Measurements from ENCODE around the gene PAX2.
"Not testable (repeated sequence)": the region's sequence is repeated elsewhere in the genome, so short reads cannot be mapped to it uniquely, and the experiment has no call there.

Gene PAX2

GRCh38 chr10:100744987-100745881, at the start of gene PAX2:
Gene PAX2, plus strand, starts transcription at chr10:100745582. Its CDS starts 679 bp downstream, at chr10:100746261.
- peak; percentile 42 for DNase-seq

DNA sequence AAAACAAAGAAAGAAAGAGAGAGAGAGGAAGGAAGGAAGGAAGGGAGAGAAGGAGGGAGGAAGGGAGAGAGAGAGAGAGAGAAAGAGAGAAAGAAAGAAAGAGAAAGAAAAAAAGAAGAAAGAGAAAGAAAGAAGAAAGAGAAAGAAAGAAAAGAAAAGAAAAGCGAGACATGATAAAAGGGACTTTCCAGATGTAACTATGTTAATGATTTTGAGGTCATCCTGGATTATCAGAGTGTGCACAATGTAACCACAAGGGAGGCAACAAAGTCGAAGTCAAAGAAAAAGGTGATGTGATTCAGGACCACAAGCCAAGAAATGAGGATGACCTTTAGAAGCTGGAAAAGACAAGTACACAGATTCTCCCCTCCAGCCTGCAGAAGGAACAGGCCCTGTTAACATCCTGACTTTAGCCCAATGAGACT, 48.9 kb upstream of the PAX2 start:
- DNase-seq, result no peak

DNA sequence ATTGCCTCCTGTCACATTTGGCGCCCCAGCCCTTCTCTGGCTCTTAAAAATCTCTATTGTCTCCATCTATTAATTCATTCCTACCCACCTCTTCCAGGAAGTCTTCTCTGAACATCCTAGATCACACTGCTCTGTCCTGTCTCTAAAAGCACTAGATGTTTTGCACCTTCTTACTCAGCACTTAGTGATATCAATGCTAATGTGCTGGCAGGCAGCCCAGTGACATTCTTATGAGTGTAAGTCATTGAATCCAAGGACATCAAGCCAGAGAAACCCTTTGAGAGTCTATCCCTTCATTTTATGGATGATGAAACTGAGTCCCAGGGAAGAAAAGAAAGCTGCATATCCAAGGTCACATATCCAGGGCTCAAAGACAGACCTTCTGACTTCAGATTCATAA, 48.3 kb upstream of the PAX2 start:
- peak; percentile 43 for DNase-seq

- no peak for DNase-seq
Measured at GRCh38 chr10:100697631-100698030, 47.8 kb upstream of the PAX2 start.

DNA sequence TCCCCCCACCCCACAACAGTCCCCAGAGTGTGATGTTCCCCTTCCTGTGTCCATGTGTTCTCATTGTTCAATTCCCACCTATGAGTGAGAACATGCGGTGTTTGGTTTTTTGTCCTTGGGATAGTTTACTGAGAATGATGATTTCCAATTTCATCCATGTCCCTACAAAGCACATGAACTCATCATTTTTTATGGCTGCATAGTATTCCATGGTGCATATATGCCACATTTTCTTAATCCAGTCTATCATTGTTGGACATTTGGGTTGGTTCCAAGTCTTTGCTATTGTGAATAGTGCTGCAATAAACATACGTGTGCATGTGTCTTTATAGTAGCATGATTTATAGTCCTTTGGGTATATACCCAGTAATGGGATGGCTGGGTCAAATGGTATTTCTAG, 43.7 kb upstream of the PAX2 start:
- DNase-seq, result not testable (repeated sequence)

DNA sequence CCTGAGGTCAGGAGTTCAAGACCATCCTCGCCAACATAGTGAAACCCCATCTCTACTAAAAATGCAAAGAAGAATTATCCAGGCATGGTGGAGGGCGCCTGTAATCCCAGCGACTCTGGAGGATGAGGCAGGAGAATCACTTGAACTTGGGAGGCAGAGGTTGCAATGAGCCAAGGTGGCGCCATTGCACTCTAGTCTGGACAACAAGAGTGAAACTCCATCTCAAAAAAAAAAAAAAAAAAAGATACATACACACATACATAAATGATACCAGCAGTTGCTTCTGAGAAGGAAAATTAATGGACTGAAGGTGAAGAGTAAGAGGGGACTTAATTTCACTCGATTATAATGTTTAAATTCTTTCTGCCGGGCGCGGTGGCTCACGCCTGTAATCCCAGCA, 40.2 kb upstream of the PAX2 start:
- DNase-seq, result no peak

GRCh38 chr10:100707261-100707848, 38.0 kb upstream of the PAX2 start:
- no peak for DNase-seq

DNA sequence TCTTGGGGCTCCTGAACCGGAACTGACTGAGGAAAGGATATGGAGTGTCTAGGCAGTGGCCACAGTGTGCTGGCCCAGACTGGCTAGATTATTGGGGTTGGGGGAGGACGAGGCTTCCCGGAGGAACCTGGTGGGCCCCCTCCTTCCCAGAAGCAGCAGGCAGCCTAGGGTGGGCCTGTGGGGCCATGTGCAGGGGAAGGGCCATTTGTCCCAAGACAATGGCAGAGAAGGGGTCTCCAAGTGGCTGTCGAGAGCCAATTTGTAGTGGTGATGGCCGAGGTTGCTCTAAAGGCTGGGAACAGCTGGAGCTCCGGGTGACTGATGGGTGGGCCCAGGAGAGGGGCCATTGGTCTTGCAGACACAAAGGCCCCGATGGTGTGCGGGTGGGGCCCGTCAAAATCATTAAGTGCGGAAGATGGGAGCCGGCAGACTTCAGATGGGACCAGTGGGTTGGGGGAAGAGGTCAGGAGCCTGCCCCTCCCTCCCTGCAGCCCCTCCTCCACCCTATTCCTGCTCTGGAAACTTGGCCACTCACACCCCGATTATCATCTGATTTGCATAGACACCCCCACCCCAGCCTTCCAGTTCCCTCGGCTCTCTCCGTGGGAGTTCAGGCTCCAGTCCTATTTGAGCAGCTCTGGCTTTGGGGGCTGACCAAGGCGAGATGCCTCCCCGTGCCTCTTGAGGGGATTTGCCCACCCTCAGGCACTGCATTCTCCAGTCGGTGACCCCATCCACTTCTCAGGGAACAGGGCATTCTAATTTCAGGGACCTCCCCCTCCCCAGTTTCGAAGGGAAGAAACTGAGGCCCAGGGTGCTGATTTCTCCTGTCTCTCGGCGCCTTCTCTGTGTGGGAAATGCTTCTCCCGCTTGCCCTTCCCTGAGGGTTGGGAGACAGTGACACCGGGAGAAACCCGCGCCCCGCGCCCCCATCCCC, 36.0 kb upstream of the PAX2 start:
- no peak for DNase-seq

GRCh38 chr10:100710151-100710871, 35.1 kb upstream of the PAX2 start:
- no peak for DNase-seq

DNA sequence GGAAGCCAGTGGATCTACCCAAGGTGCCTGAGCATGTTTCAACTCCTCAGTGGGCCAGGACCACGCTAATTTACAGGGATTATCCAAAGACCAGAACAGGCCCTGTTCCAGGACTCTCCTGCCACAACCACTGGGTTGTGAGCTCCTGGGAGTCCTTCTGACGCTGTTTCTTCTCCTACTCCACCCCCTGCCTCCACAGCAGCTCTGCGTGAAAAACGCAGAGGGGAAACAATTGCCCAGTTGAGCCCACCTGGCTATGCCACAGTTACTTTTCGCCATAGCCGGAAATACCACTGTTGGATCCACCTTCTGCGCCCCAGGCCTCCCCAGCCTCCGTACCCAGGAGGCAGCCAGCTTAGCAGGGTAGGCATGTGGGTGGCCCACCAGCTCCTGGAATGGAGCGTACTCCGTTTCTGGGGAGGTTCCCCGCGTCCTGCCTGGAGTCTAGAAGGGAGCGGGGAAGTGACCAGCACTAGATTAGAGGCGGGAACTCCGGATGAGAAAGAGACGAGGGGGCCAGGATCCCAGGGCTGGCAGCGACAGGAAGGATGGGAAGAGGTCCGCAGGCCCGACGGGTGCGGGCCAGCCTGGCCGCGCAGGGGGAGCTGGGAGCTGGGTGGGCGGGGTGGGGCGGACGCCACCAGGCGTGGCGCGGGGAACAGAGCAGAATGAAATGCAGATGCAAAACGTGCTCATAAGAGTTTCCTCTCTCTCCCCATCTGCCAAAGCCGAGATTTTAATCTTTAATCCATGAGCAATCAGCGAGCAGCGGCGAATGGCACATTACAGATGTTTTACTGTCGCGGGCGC, 32.1 kb upstream of the PAX2 start:
- DNase-seq, result no peak

GRCh38 chr10:100713859-100714565, 31.4 kb upstream of the PAX2 start:
- no peak for DNase-seq

DNA sequence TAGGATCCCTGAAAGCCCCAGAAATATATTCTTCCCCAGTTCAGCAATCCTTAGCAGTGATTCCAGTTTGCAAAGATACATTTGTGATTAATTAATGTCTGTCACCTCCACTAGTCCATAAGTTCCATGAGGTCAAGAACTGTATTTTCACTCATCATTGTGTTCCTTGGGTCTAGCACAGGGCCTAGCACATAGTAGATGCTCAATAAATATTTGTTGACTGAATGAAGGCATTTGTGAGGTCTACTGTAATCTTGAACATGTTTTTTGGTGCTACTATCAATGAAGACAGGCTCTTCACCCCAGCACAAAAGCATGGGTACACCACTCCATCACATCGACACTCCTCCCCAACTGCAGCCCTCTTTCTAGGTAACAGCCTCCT, 30.8 kb upstream of the PAX2 start:
- no peak for DNase-seq

GRCh38 chr10:100715101-100715444, 30.3 kb upstream of the PAX2 start:
- DNase-seq, result no peak

- no peak for DNase-seq
Measured at GRCh38 chr10:100715445-100716385, 29.7 kb upstream of the PAX2 start.

DNA sequence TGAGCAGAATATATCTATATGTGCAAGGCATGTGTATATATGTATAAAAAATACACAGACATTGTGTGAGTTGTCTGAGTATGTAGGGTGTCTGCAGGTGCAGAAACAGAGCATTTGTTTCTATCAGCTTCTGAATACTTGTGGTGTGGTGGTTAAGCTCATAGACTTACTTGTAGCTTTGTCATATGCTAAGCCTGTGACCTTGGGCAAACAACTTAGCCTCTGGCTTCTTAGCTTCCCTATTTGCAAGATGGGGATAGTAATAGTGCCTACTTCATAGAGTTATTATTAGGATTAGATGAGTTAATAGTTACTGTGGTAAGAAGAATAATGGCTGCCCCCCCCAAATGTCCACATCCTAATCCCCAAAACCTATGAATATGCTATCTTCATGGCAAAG, 28.2 kb upstream of the PAX2 start:
- DNase-seq, result no peak

- DNase-seq, result no peak
Measured at GRCh38 chr10:100718197-100718742, 27.1 kb upstream of the PAX2 start.

DNA sequence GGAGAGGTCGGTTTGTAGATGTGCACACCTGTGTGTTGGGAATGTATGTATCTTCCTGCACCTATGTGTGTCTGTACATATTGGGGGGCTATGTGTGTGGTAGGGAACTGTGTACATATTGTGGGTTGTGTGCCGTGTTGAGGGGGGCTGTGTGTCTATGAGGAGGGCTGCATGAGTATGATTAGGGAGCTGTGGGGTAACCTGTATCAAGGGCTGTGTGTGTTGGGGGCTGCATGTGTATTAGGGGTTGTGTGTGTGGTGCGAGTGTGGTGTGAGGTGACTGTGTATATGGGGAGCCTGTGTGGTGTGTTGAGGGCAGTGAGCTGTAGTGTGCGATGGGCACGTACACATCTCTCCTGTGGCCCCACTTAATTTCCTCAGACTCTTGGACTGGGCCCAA, 22.2 kb upstream of the PAX2 start:
- no peak for DNase-seq

DNA sequence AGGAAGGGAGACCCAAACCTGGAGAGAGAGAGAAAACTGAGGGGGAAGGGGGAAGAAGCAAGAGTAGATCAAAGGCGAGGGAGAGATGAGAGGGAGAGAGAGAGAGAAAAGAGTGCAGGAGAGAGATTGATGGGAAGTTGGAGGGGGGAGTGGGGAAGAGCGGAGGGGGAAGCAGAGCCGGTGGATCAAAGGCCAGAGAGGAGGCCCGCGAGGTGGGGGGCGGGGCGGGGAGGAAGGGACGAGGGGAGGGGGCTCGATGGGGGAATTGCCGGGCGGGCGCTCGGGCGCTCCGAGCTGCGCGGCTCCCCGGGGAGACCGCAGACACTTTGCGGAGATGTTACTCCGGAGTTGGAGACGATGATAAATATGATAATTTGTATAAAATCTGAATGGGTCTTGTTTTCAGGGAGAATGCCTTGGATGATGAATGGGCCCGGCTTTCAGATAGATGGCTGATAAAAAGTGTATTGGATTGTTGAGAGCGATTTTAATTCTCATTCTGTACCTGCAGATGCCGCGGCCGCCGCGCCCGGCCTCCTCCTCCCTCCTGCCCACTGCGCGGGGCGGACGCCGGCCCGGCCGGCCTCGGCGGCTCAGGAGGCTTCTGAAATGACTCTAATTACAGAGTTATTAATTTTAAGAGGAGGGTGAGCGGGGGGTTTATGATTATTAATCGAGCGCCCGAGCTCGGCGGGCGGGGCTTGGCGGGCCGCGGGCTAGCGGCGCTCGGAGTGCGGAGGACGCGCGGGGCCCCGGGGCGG, 21.4 kb upstream of the PAX2 start:
- DNase-seq, result no peak

GRCh38 chr10:100724531-100725027, 20.8 kb upstream of the PAX2 start:
- DNase-seq, result no peak
